BJ (cell line): ENCODE data around the gene GARIN5B. TPM values are rescaled to one million over a fixed set of nuclear protein-coding genes. Genes with fewer than 3 reads are reported as not detected.
A peak's percentile ranks its signal among the peaks of the same experiment; 100 is the strongest.

ENCODE experiments used
- CTCF ChIA-PET: fragments of 350-600 bp; formaldehyde crosslinking; extraction: SDS; loops from one replicate; lab custom pipeline; 2021; ENCODE audit warnings: antibody characterized with exemption, inconsistent platforms; lab: Yijun Ruan, JAX
- POLR2A ChIA-PET: fragments of 300-600 bp; sonication (Branson Sonifier 250); formaldehyde crosslinking; extraction: SDS; loops from one replicate; lab custom pipeline; 2021; ENCODE audit warnings: antibody characterized with exemption; lab: Charles Lee
- DNase-seq: peaks from one replicate; pipeline ENCODE4 v3.0.0-alpha.2; 2011; ENCODE audit warnings: low read depth
- H3K27me3 ChIP-seq: 2 replicates; pipeline ENCODE4 v1.6.0; 2011; ENCODE audit warnings: low read length; ENCODE audit not compliant: control insufficient read depth, insufficient read depth
- H3K36me3 ChIP-seq: 2 replicates; pipeline ENCODE4 v1.5.1; 2011; ENCODE audit warnings: low read length; ENCODE audit not compliant: control insufficient read depth, insufficient read depth
- H3K4me3 ChIP-seq: 2 replicates; pipeline ENCODE4 v1.5.1; 2011; ENCODE audit warnings: low read depth, mild to moderate bottlenecking, control low read depth, low read length
- CTCF ChIP-seq: IDR thresholded peaks from 2 replicates; pipeline ENCODE4 v1.5.1; 2011; ENCODE audit warnings: low read depth, mild to moderate bottlenecking, control low read depth, inconsistent platforms, low read length, moderate library complexity; ENCODE audit not compliant: insufficient read depth
- polyA plus RNA-seq: library from polyadenylated mRNA; depleted of rRNA; stranded (reverse); fragments of >200 nt; gene quantifications from 2 replicates; pipeline ENCODE4 v1.2.3, GENCODE V29; 2011

Gene GARIN5B
- polyA plus RNA-seq, 1 experiment = 0.02 TPM

DNA sequence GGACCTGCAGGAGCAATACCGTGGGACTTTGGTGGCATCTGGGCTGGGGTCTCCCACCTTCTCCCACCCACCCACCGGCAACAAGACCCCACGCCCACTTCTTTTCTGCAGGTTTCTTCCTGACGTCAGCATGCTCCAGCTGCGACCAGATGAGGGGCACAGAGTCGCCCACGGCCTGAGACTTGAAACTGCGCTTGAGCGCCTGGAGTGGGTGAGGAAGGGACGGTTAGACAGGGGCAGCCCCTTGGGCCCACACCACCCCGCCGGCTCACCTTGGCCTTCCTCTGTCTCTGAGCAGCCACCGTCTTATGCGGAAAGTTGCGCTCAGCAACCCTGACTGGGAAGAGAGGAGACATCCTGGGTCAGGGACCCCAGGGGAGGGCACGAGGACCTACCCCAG is 2.2 kb downstream of the GARIN5B start:
- no peak for TF ChIP-seq CTCF
- H3K36me3 ChIP-seq = no peaks in the 10 kb centered on the region; the same call in 1 of the 2 replicates
- POLR2A ChIA-PET = no interaction called here
- no peak for DNase-seq
- CTCF ChIA-PET = interaction anchor here (1.7 kb wide), 1 partner anchor 11 kb away, joined by 3 read pairs; no protein-coding TSS in a partner anchor
- peaks cover 5% of the 10 kb centered on the region for H3K27me3 ChIP-seq
- no peak overlapping the region for H3K4me3 ChIP-seq

GRCh38 chr19:55358943-55359908 is 3.8 kb downstream of the GARIN5B start:
- DNase-seq = no peak
- Histone ChIP-seq H3K4me3 (no peak overlapping the region), H3K27me3 (peaks cover 14% of the 10 kb centered on the region), H3K36me3 (no peaks in the 10 kb centered on the region)
- CTCF ChIA-PET = interaction anchor here (1.7 kb wide), 1 partner anchor 9 kb away, joined by 3 read pairs; no protein-coding TSS in a partner anchor
- POLR2A ChIA-PET = no interaction called here
- no peak for TF ChIP-seq CTCF

DNA sequence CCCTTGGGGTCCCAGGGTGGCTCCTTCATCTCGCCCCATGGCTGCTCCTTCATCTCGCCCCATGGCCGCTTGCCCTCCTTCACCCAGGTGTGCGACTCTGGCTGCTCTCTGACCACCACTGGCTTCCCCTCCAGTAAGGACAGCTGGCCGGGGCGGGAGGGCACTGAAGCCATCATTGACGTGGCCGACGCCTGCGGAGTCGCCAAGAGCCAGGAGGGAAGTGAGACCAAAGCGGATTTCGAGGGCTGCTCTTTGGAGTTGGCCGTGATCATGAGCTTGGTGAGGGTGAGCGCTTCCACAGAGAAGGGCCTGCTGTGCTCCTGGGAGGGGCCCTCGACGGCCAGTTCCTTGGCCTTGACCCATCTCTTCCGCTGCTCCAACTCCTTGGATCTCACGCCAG is 4.6 kb downstream of the GARIN5B start:
- Histone ChIP-seq H3K4me3 (no peak overlapping the region), H3K27me3 (peaks cover 16% of the 10 kb centered on the region), H3K36me3 (no peaks in the 10 kb centered on the region)
- POLR2A ChIA-PET = no interaction called here
- no peak for TF ChIP-seq CTCF
- CTCF ChIA-PET = no interaction called here
- no peak for DNase-seq

DNA sequence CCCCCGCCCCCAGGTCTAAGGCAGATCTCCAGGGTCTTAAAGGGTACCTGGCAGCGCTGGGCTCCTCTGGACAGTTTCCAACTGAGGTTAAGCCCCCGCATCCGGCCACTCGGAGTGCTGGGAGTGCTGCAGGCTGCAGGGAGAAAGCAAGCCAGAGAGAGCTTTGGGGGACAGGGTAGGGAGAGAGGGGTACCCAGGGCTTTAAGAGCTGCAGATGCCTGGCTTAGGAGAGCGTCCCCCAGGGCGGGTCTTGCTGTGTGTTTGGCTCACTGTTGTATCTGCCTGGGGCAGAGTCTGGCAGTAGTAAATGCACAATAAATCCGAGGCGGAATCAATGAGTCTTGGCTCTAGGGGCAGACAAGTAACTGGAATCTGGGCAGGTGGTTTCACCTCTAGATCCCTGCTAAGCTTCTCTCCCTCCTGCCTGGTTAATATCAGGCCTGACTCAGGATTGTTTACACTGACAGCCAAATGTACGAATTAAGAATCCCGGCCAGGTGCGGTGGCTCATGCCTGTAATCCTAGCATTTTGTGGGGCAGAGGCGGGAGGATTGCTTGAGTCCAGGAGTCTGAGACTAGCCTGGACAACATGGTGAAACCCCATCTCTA is 7.7 kb downstream of the GARIN5B start:
- DNase-seq = no peak
- ChIA-PET CTCF (interaction anchor here (0.8 to 1.0 kb wide), 2 partner anchors 12 to 13 kb away, joined by 3 read pairs; no protein-coding TSS in a partner anchor), POLR2A (no interaction called here)
- no peak for TF ChIP-seq CTCF
- no peak overlapping the region for H3K4me3 ChIP-seq
- peaks cover 26% of the 10 kb centered on the region for H3K27me3 ChIP-seq
- H3K36me3 ChIP-seq = no peaks in the 10 kb centered on the region

DNA sequence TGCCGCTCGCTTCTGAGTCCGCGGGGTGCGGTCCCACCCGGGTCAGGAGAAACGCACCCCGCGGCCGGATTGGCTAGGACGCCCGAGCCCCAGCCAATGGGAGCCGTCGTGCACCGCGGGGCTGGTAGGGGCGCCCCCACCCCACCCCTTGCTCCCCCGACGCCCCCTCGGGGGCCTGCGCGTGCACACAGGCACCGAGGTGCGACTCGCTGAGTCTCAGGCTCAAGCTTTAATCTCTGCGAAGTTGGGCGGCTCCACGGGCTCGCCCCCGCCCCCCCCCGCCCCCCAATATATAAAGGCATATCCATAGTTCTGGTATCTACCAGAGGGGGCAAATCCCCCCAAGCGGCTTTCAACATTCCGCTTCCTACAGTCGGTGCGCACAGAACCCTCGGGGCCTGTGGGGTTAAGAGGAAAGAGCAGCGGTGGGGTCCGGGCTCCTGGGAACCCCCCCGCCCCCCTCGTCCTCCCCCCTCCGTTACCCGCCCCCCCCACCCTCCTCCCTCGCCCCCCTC is 8.3 kb downstream of the GARIN5B start, which contains the start of gene COX6B2:
COX6B2 (minus strand) TSS at position 22 of the 515 bp plus-strand sequence. CDS start 198 bp downstream, outside the sequence.
- peak within 1 kb of the TSS; percentile 54 for H3K4me3 ChIP-seq
- peaks cover 26% of the 10 kb centered on the region for H3K27me3 ChIP-seq
- ChIA-PET POLR2A (no interaction called here), CTCF (interaction anchor here (0.8 to 1.0 kb wide), 2 partner anchors 11 to 14 kb away, joined by 3 read pairs; no protein-coding TSS in a partner anchor)
- no peaks in the 10 kb centered on the region for H3K36me3 ChIP-seq
- no peak for DNase-seq
- no peak for TF ChIP-seq CTCF
